ENCODE measurements around the gene OR5K1. TPM values are rescaled to one million over a fixed set of nuclear protein-coding genes. Genes with fewer than 3 reads are reported as not detected.

OR5K1 gene
- polyA plus RNA-seq, 1 experiment, result not detected

DNA sequence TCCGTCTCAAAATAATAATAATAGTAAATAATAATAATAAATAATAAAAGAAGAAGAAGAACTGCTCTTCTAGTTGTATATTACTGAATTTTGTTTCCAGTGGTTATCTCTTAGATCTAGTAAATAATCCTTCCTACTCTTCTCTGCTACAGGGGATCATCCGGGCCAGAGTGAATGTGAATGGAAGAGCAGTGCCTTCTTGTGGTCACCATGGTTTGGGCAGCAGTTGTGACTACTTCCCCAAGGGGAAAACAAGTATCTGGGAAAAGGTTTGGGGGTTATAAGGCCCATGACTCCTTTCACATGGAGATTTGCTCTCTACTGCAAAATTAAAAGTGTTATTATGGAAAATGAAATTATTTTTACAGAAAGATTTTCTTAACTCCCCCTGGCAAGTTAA lies 5.5 kb upstream of the OR5K1 start:
- TF ChIP-seq, protein P1, sequence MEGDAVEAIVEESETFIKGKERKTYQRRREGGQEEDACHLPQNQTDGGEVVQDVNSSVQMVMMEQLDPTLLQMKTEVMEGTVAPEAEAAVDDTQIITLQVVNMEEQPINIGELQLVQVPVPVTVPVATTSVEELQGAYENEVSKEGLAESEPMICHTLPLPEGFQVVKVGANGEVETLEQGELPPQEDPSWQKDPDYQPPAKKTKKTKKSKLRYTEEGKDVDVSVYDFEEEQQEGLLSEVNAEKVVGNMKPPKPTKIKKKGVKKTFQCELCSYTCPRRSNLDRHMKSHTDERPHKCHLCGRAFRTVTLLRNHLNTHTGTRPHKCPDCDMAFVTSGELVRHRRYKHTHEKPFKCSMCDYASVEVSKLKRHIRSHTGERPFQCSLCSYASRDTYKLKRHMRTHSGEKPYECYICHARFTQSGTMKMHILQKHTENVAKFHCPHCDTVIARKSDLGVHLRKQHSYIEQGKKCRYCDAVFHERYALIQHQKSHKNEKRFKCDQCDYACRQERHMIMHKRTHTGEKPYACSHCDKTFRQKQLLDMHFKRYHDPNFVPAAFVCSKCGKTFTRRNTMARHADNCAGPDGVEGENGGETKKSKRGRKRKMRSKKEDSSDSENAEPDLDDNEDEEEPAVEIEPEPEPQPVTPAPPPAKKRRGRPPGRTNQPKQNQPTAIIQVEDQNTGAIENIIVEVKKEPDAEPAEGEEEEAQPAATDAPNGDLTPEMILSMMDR (IDR thresholded peaks at IDR 0.05; ENCODE audit: insufficient read depth, low read depth, low read length), result no peak
- no peaks in the 10 kb centered on the region for H3K36me3 ChIP-seq (ENCODE audit: control insufficient read depth, insufficient read depth, low read length)
- POLR2A ChIA-PET, result no interaction called here
- DNase-seq (ENCODE audit: low read depth), result no peak
- H3K4me3 ChIP-seq (ENCODE audit: low read depth, low read length), result no peak overlapping the region
- H3K27me3 ChIP-seq (ENCODE audit: control insufficient read depth, insufficient read depth, low read length), result no peaks in the 10 kb centered on the region
- CTCF ChIA-PET, result interaction anchor here (1.1 kb wide), 1 partner anchor 14 kb away, joined by 4 read pairs; no protein-coding TSS in a partner anchor

GRCh38 chr3:98460220-98460619 lies 2.8 kb upstream of the OR5K1 start:
- TF ChIP-seq, protein P1 (IDR thresholded peaks at IDR 0.05; ENCODE audit: insufficient read depth, low read depth, low read length), result no peak
- CTCF ChIA-PET, result no interaction called here
- H3K4me3 ChIP-seq (ENCODE audit: low read depth, low read length), result no peak overlapping the region
- no peaks in the 10 kb centered on the region for H3K27me3 ChIP-seq (ENCODE audit: control insufficient read depth, insufficient read depth, low read length)
- H3K36me3 ChIP-seq (ENCODE audit: control insufficient read depth, insufficient read depth, low read length), result no peaks in the 10 kb centered on the region
- POLR2A ChIA-PET, result no interaction called here
- DNase-seq (ENCODE audit: low read depth), result no peak

DNA sequence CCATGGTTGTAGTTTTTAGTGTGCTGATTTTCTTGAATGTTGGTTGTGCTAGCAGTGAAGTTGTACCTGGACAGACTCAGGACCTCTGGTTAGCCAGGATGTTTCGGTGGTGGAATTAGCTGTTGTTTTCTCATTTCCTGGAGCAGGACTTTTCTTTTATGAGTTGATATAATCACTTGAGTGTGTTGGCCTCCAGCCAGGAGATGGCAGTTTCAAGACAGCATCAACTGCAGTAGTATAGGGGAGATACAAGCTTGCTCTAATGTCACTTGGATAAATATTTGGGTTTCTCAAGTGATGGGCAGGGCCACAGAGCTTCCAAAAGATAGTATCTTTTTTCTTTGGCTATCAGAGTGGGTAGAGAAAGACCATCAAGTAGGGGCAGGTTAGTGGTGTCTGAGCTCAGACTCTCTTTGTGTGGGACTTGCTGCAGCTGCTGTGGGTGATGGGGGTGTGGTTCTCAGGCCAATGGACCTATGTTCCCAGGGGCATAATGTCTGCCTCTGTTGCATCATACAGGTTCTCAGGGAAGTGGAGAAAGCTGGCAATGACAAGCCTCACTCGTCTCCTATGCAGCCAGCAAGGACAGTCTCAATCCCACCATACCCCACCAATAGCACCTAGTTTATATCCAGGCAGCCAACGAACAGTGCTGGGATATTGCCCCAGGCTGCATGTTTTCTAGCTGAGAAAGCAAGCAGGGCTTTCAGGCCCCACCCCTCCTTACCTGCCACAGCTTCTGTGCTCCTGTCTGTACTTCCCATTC lies 19.9 kb downstream of the OR5K1 start:
- no peak overlapping the region for H3K4me3 ChIP-seq (ENCODE audit: low read depth, low read length)
- no peaks in the 10 kb centered on the region for H3K27me3 ChIP-seq (ENCODE audit: control insufficient read depth, insufficient read depth, low read length)
- POLR2A ChIA-PET, result no interaction called here
- TF ChIP-seq, protein P1 (IDR thresholded peaks at IDR 0.05; ENCODE audit: insufficient read depth, low read depth, low read length), result no peak
- no peak for DNase-seq (ENCODE audit: low read depth)
- H3K36me3 ChIP-seq (ENCODE audit: control insufficient read depth, insufficient read depth, low read length), result no peaks in the 10 kb centered on the region
- CTCF ChIA-PET, result interaction anchor here (1.6 kb wide), 1 partner anchor 29 kb away, joined by 3 read pairs; no protein-coding TSS in a partner anchor

GRCh38 chr3:98483626-98484025 lies 20.6 kb downstream of the OR5K1 start:
- Histone ChIP-seq H3K27me3 (ENCODE audit: control insufficient read depth, insufficient read depth, low read length) (no peaks in the 10 kb centered on the region), H3K36me3 (ENCODE audit: control insufficient read depth, insufficient read depth, low read length) (no peaks in the 10 kb centered on the region), H3K4me3 (ENCODE audit: low read depth, low read length) (no peak overlapping the region)
- ChIA-PET CTCF (no interaction called here), POLR2A (no interaction called here)
- no peak for DNase-seq (ENCODE audit: low read depth)
- TF ChIP-seq, protein P1 (IDR thresholded peaks at IDR 0.05; ENCODE audit: insufficient read depth, low read depth, low read length), result no peak

- TF ChIP-seq, protein P1 (IDR thresholded peaks at IDR 0.05; ENCODE audit: insufficient read depth, low read depth, low read length), result no peak
- ChIA-PET POLR2A (no interaction called here), CTCF (no interaction called here)
- H3K36me3 ChIP-seq (ENCODE audit: control insufficient read depth, insufficient read depth, low read length), result no peaks in the 10 kb centered on the region
- DNase-seq (ENCODE audit: low read depth), result no peak
- H3K4me3 ChIP-seq (ENCODE audit: low read depth, low read length), result no peak within 1 kb of the TSS
- no peaks in the 10 kb centered on the region for H3K27me3 ChIP-seq (ENCODE audit: control insufficient read depth, insufficient read depth, low read length)
Measured at GRCh38 chr3:98497381-98497780, 34.4 kb downstream of the OR5K1 start, which contains the start of gene OR5K2. OR5K2 (plus strand) TSS chr3:98497681; CDS start chr3:98497681, 0 bp downstream.

Measured in BJ (cell line).